ENCODE measurements around the gene BCAS3.
A peak's percentile ranks its signal among the peaks of the same experiment; 100 is the strongest.

BCAS3 gene

DNA sequence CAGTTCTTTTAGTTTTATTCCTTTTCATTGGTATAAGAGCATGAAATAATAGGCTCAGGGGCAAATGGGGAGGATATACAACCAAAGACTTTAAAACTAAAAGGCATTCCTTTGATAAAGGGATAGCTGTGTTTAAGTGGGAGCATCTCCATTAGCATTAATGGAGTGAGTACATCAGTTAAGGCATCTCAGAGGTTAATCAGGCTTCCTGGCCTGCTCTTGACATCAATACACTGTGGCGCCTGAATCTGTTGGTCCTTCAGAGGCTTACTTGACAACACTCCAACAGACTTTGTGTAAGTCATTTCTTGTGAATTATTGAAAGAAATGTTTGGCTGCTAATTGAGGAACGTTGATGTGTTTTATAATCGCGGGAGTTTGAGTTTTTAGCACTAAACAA lies 230.7 kb downstream of the BCAS3 start:
- TF ChIP-seq ZFX (IDR thresholded peaks at IDR 0.05), result no peak
- TF ChIP-seq, protein P1, sequence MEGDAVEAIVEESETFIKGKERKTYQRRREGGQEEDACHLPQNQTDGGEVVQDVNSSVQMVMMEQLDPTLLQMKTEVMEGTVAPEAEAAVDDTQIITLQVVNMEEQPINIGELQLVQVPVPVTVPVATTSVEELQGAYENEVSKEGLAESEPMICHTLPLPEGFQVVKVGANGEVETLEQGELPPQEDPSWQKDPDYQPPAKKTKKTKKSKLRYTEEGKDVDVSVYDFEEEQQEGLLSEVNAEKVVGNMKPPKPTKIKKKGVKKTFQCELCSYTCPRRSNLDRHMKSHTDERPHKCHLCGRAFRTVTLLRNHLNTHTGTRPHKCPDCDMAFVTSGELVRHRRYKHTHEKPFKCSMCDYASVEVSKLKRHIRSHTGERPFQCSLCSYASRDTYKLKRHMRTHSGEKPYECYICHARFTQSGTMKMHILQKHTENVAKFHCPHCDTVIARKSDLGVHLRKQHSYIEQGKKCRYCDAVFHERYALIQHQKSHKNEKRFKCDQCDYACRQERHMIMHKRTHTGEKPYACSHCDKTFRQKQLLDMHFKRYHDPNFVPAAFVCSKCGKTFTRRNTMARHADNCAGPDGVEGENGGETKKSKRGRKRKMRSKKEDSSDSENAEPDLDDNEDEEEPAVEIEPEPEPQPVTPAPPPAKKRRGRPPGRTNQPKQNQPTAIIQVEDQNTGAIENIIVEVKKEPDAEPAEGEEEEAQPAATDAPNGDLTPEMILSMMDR (conservative IDR thresholded peaks at IDR 0.05), result no peak

GRCh38 chr17:60909405-60909804 lies 231.8 kb downstream of the BCAS3 start:
- no peak for TF ChIP-seq ZFX (IDR thresholded peaks at IDR 0.05)
- TF ChIP-seq, protein P1 (conservative IDR thresholded peaks at IDR 0.05), result no peak
- H3K27ac ChIP-seq, result no peak overlapping the region

More for the DNA sequence above, 230.7 kb downstream of the BCAS3 start:
- H3K27ac ChIP-seq, result no peak overlapping the region

DNA sequence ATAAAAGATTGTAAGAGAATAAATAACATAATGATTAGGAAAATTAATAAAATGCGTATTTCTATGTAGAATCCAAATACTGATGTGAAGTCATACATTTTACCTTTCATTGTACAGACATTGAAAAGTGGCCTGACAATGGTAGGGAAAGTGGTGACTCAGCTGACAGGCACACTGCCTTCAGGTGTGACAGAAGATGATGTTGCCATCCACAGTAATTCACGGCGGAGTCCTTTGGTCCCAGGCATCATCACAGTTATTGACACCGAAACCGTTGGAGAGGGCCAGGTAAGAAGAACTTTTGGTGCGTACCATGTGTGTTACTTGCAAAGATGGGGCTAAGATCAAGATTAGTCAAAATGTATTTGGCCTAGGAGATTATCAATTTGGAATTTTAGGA lies 232.8 kb downstream of the BCAS3 start:
- H3K27ac ChIP-seq, result no peak overlapping the region
- TF ChIP-seq ZFX (IDR thresholded peaks at IDR 0.05), result no peak
- TF ChIP-seq, protein P1 (conservative IDR thresholded peaks at IDR 0.05), result no peak

GRCh38 chr17:60914078-60914477 lies 236.4 kb downstream of the BCAS3 start:
- TF ChIP-seq, protein P1 (conservative IDR thresholded peaks at IDR 0.05), result no peak
- no peak for TF ChIP-seq ZFX (IDR thresholded peaks at IDR 0.05)
- no peak overlapping the region for H3K27ac ChIP-seq

DNA sequence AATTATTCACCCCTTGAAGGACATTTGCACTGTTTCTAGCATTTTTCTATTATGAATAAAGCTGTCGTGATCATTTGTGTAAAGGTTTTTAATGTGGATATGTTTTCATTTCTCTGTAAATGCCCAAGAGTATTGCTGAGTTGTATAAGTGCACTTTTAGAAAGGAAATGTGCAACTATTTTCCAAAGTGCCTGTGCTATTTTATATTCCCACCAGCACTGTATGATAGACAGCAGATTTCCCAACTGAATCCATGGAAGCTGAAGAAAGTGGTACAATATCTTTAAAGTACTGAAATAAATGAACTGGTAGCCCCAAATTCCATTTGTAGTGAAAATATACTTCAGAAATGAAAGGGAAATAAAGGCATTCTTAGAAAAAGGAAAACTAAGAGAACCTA lies 238.4 kb downstream of the BCAS3 start:
- TF ChIP-seq, protein P1 (conservative IDR thresholded peaks at IDR 0.05), result no peak
- TF ChIP-seq ZFX (IDR thresholded peaks at IDR 0.05), result no peak
- H3K27ac ChIP-seq, result no peak overlapping the region

- no peak for TF ChIP-seq ZFX (IDR thresholded peaks at IDR 0.05)
- TF ChIP-seq, protein P1 (conservative IDR thresholded peaks at IDR 0.05), result no peak
- H3K27ac ChIP-seq, result peak overlapping the region; percentile 49
Measured at GRCh38 chr17:60920107-60920506, 242.5 kb downstream of the BCAS3 start.

GRCh38 chr17:60923000-60923399 lies 245.3 kb downstream of the BCAS3 start:
- H3K27ac ChIP-seq, result no peak overlapping the region
- no peak for TF ChIP-seq ZFX (IDR thresholded peaks at IDR 0.05)
- TF ChIP-seq, protein P1 (conservative IDR thresholded peaks at IDR 0.05), result no peak

Measured in C4-2B (cell line).